ENCODE measurements around the gene CRACDL.

The CRACDL gene

DNA sequence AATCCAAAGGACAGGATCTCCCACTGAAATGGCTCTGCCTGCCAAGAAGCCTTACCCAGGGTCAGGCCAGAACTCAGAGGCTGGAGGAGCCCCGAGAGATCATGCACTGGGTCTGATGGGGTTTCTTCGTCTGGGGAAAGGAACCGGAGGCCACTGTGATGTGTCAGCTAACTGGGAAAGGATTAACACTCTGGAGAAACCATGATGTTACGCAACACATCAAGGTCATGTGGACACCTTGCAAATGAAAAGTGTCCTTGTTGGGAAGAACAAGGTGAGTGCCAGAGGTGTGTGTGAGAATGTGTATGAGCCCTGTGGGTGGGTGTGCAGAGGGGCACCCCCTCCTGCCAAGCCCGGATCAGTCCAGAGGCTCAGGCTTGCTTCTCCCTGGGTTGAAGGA, 86.9 kb downstream of the CRACDL start:
- no peak for DNase-seq

- no peak for DNase-seq
These were observed 88.2 kb downstream of the CRACDL start for GRCh38 chr2:98847853-98848252.

- DNase-seq, result no peak
These were observed 90.0 kb downstream of the CRACDL start for GRCh38 chr2:98846041-98846440.

- DNase-seq, result no peak
These were observed 93.9 kb downstream of the CRACDL start for GRCh38 chr2:98842136-98842535.

- no peak for DNase-seq
These were observed 96.7 kb downstream of the CRACDL start for GRCh38 chr2:98839292-98839691.

DNA sequence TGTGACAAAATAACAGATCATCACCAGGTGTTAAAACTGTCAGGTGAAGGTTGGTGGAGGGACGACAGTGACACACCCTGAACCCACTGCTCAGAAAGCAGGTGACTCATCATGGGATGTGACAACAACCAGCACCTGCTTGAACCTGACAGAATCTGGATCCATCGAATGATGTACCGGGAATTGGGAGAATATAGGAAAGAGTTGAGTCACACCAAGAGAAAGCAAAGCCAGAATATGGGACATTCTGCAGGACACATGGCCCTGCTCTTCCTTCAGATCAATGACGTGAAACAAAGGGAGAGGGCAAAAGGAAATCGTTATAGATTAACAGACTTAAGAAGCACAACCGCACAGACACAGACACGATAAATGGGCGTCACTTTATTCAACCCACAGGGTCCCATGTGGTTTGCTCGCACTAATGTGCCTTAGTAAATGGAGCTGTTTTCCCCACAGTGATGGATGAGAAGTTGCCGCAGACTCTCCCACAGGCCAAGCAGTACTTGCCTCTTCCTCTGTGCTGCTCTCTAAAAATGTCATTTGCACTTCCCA, 100.1 kb downstream of the CRACDL start:
- DNase-seq, result peak; percentile 81

DNA sequence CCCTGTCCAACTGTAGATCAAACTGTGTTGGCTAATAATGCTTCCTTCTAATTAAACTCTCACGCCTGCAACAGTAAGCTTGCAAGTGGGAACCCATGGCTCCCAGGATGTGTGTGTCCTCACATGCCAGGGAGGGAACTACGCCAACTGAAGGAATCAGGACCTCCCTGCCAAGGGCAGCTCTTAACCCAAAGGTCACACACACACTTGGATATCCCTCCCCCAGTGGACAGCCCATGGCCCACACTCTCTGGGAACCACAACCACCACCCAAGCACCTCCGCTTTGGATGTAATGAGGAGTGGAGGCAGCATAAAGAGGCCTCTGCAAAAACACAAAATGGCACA, 102.1 kb downstream of the CRACDL start:
- no peak for DNase-seq

DNA sequence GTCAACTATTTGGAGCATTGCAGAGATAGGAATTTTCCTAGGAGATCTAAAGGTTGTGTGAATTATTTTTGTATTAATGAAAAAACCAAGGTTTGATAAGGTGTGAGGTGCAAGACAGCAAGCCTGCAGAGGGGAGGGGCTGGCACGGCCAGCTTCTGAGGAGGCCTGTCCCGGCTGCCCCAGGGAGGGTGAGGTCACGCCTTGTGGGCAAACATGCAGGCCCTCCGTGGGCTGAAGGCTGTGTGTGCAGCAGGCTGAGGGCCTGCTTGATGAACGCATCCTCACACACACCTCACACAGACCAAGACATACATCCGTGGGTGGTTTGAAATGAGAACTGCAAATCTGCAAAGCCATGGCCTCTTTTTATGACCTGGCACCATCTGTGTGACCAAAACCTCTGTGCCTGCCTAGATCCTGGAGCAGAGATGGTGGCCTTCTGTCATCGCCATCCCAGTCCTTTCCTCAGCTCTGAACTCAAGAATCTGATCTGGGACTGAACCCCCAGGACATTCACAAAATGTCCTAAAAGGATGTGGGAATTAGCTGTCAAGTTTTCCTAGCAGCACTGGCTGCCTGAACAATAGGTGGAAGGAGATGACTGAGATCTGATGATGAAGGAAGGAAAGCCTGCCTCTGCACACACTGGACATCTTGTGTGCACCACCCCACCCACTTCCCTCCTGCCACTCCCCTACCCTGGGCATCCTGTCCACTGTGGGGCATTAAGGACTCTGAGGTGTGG, 102.7 kb downstream of the CRACDL start:
- no peak for DNase-seq

- no peak for DNase-seq
These were observed 103.9 kb downstream of the CRACDL start for GRCh38 chr2:98832172-98832571.

GRCh38 chr2:98830571-98831145, 105.4 kb downstream of the CRACDL start:
- no peak for DNase-seq

DNA sequence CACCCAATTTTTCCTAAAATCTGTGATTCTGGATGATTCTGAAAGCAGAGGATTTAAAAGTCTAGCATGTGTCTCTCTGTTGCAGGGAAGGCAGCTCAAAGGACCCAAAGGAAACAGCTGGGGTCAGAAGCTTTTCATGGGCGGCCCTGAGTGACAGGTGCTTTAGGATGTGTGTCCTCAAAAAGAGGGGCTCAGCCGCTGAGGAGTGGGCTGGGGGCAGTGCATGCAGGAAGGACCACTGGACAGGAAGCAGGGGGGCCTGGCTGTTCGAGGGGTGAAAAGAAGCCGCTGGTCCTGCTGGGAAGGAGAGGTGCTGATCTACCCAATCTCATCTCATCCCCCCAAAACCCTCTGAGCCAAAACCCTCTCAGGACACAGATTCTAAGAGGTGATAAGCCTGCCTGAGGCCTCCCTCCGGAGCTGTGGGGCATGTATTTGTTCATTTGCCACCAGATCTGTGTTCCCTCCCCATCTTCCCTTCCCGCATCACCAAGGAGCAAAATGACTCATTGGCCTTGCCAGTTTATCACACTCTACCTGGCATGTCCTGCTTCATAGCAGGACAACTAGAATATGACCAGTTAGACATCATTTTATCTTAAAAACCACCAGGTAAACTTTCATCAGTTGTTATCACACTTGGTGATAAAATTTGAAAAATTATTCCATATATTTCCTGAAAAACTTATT, 106.3 kb downstream of the CRACDL start:
- no peak for DNase-seq

DNA sequence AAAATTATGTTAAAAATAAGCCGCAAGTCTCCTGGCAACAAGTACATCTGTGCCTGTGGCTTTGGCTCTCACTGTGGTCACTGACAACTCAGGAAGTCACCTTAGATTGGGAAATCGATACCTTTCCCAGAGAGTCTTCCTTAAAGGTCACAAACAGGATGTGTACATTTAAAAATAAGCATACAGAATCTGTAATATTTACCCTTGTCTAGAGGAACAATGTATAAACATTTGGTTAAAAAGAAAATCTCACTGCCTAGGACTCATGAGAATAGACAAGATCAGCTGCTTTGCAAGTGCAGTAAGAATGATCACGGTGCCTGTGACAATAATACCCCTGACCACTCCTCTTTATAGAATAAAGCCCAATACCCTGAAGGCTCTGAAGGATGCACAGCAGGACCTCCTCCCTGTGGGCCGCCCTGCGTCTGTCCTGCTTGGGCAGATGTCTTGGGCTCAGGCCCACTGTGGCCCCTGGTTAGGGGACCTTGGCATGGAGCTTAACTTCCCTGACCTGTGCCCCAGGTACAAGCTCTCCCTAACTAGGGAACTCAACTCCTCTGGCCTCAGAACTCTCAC, 107.1 kb downstream of the CRACDL start:
- peak; percentile 47 for DNase-seq

DNA sequence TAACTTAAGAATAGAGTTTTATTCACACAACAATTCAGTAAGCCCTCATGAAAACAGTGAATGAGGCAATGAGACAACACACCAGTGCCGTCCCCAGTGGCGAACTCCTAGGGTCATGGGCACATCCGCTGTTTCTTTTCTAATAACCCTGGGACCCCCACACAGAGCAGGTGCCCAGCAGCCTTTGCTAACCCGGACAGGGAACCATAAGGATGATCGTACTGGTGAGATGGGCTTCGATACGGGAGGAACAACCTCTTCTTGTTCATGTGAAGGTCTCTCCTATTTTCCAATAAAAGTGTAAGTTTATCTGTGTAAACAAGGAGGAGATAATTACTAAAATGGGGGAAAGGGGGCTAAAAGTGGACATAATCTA, 107.7 kb downstream of the CRACDL start:
- DNase-seq, result no peak

- no peak for DNase-seq
These were observed 108.2 kb downstream of the CRACDL start for GRCh38 chr2:98827625-98828368.

DNA sequence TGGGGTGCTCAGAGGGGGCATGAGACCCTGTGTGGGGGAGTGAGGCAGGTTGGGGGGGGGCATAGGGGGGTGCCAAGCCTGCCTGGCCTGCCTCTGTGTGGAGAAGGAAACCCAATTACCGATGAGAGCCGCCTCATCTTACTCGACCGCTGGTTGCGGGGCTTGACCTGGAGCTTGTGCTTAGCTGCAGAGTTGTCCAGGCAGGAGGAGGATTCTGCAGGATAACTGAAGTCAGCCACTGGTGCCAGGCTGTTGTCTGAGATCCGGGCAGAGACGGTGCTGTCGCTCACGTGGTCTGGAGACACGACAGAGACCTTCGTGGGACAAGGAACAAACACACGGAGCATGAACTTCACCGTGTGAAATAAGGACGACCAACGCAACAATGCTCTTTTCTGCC, 109.2 kb downstream of the CRACDL start:
- no peak for DNase-seq

DNA sequence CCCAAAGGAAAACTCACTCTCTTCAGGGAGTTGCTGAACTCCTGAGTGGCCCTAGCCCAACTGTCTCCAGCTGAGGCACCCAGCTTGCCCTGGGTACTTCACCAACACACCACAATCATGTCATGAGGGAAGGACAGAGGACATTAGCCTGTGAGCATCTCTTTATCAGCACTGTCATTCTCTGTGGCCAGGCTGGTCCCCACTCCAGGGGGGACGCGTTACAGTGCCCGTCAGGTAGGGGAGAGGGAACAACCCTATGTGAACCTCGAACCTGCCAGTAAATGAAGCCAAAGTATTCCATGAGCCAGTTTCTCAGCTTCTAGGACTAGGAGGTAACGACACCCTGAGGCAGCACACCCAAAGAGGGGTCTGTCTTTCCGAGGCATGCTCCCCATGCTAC, 110.2 kb downstream of the CRACDL start:
- DNase-seq, result no peak

GRCh38 chr2:98825404-98825803, 110.6 kb downstream of the CRACDL start:
- no peak for DNase-seq

DNA sequence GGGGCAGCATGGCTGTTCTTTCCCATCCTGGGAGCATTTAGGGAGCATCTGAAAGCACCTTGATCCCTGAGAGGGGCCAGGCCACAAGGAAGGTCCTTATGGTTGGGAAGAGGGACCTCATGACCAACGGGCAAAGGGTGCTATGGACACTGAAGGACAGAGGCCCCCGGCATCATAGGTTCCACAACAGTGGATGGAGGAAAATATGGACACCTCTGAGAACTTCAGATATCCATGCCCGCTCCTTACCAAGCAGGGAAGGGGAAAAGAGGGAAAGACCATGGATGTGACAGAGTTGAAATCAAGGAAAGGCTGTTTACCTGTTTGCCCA, 111.0 kb downstream of the CRACDL start:
- no peak for DNase-seq

DNA sequence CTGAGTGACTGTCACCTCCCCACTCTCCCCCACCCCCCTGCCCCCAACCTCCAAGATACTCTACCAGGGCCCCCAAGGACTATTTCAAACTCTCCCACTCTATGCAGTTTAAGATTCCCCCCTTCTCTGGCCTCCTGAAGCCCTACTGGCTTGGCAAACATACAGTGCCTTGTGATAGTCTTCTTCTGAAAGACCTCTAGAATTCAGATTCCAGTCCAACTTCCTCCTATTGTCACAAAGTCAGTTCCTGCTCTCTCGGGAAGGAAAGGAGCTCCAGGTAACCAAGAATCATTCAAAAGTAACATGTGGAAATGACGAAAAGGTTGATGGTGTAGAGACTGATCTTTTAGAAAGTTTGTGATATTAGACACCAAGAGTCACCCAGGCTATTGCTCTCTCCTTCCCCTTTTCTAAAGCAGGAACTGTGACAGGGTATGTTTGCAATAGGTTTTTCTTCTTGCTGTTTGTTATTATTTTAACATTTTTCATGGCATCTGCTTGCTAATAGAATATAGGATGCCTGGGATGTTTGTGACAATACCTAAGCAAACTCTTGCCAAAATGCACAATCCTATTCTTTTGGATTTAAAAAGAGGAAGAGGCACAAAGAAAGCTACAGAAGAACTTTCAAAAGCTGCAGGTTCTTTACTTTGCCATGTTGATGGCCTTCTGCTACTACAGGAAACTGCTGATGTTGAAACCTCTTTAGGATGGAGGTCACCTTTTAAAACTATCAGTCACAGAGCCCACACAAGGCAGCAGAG, 111.6 kb downstream of the CRACDL start:
- no peak for DNase-seq

- DNase-seq, result no peak
These were observed 112.5 kb downstream of the CRACDL start for GRCh38 chr2:98823196-98824170.

All from central memory CD4-positive, alpha-beta T cell (primary cell).